Ishikawa (cell line): Measurements from ENCODE around the gene SPOCK1.

ENCODE experiments used
- CEBPB ChIP-seq: IDR thresholded peaks from 2 replicates; pipeline ENCODE4 v1.6.1; 2012
- CREB1 ChIP-seq: IDR thresholded peaks from 2 replicates; pipeline ENCODE4 v1.6.1; 2012; ENCODE audit warnings: low read depth
- EGR1 ChIP-seq: IDR thresholded peaks from 2 replicates; pipeline ENCODE4 v1.6.1; 2012
- EP300 ChIP-seq: IDR thresholded peaks from 2 replicates; pipeline ENCODE4 v1.6.1; 2012; ENCODE audit warnings: borderline replicate concordance
- FOXM1 ChIP-seq: IDR thresholded peaks from 2 replicates; pipeline ENCODE4 v1.6.1; 2012; ENCODE audit warnings: low read depth, borderline replicate concordance
- MAX ChIP-seq: IDR thresholded peaks from 2 replicates; pipeline ENCODE4 v1.6.1; 2012
- NFIC ChIP-seq: IDR thresholded peaks from 2 replicates; pipeline ENCODE4 v1.6.1; 2012
- RAD21 ChIP-seq: IDR thresholded peaks from 2 replicates; pipeline ENCODE4 v1.6.1; 2012; ENCODE audit warnings: low read depth
- REST ChIP-seq: IDR thresholded peaks from 2 replicates; pipeline ENCODE4 v1.6.1; 2012; ENCODE audit warnings: low read depth, mild to moderate bottlenecking
- TAF1 ChIP-seq: IDR thresholded peaks from 2 replicates; pipeline ENCODE4 v1.6.1; 2012; ENCODE audit warnings: low read depth, mild to moderate bottlenecking
- TCF12 ChIP-seq: IDR thresholded peaks from 2 replicates; pipeline ENCODE4 v1.6.1; 2012; ENCODE audit warnings: low read depth
- TEAD4 ChIP-seq: IDR thresholded peaks from 2 replicates; pipeline ENCODE4 v1.6.1; 2012
- USF1 ChIP-seq: IDR thresholded peaks from 2 replicates; pipeline ENCODE4 v1.6.1; 2012
- YY1 ChIP-seq: IDR thresholded peaks from 2 replicates; pipeline ENCODE4 v1.6.1; 2012; ENCODE audit warnings: low read depth
- ZBTB7A ChIP-seq: IDR thresholded peaks from 2 replicates; pipeline ENCODE4 v1.6.1; 2012; ENCODE audit warnings: low read depth

The SPOCK1 gene

GRCh38 chr5:137491121-137491520, 8.0 kb downstream of the SPOCK1 start:
- no peak for TF ChIP-seq TEAD4
- no peak for TF ChIP-seq REST
- TF ChIP-seq TCF12, result no peak
- no peak for TF ChIP-seq MAX
- TF ChIP-seq CEBPB, result no peak
- TF ChIP-seq CREB1, result no peak
- TF ChIP-seq YY1, result no peak
- TF ChIP-seq FOXM1, result no peak
- no peak for TF ChIP-seq NFIC
- TF ChIP-seq EGR1, result no peak
- TF ChIP-seq TAF1, result no peak
- no peak for TF ChIP-seq RAD21
- no peak for TF ChIP-seq USF1
- TF ChIP-seq ZBTB7A, result no peak

- no peak for TF ChIP-seq TAF1
- no peak for TF ChIP-seq TEAD4
- TF ChIP-seq NFIC, result no peak
- TF ChIP-seq RAD21, result no peak
- TF ChIP-seq MAX, result no peak
- no peak for TF ChIP-seq USF1
- no peak for TF ChIP-seq CEBPB
- TF ChIP-seq ZBTB7A, result no peak
- TF ChIP-seq REST, result no peak
- TF ChIP-seq CREB1, result no peak
- no peak for TF ChIP-seq EGR1
- TF ChIP-seq FOXM1, result no peak
- TF ChIP-seq YY1, result no peak
- no peak for TF ChIP-seq EP300
Measured at GRCh38 chr5:137490591-137490990, 8.5 kb downstream of the SPOCK1 start.

GRCh38 chr5:137488974-137489373, 10.2 kb downstream of the SPOCK1 start:
- TF ChIP-seq ZBTB7A, result no peak

GRCh38 chr5:137488516-137488915, 10.6 kb downstream of the SPOCK1 start:
- TF ChIP-seq EGR1 (no peak), REST (no peak), ZBTB7A (no peak), TAF1 (no peak), TEAD4 (no peak), CEBPB (no peak), NFIC (no peak)

- TF ChIP-seq NFIC (no peak), YY1 (no peak), TAF1 (no peak), EP300 (no peak), TEAD4 (no peak), USF1 (no peak)
Measured at GRCh38 chr5:137487600-137487999, 11.5 kb downstream of the SPOCK1 start.
